ENCODE results near the gene FGFBP2. TPM values are rescaled to one million over a fixed set of nuclear protein-coding genes. Genes with fewer than 3 reads are reported as not detected.
A peak's percentile ranks its signal among the peaks of the same experiment; 100 is the strongest.

FGFBP2 gene
- not detected in 2 replicates for total RNA-seq

DNA sequence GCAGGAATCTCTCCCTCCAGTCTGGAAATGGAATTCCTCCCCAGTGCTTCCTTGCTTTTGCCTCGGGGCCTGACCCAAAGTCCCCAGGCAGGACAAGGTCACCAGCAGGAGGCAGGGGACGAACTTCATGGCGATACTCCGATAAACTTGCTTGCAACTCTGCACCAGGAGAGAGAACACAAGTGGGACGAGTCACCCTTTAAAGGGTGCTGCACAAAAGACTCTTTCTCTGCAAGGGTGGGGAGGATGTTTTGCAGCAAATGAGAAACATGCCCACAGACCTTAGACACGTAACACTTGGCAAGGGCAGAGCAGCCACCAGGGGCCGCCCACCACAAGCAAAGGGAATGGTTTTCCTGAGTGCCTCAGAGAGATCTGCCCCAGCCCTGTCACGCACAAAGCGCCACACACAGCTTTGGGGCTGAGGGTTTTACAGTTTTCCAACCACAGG, at the start of gene FGFBP2:
TSS of gene FGFBP2 (minus strand) at position 175 of the 451 bp plus-strand sequence. CDS start at position 129, 46 bp downstream.
- H3K4me3 ChIP-seq (ENCODE audit: low read depth, low read length), result no peak within 1 kb of the TSS
- DNase-seq (ENCODE audit: low read depth), result peak; percentile 47
- TF ChIP-seq, protein P1, sequence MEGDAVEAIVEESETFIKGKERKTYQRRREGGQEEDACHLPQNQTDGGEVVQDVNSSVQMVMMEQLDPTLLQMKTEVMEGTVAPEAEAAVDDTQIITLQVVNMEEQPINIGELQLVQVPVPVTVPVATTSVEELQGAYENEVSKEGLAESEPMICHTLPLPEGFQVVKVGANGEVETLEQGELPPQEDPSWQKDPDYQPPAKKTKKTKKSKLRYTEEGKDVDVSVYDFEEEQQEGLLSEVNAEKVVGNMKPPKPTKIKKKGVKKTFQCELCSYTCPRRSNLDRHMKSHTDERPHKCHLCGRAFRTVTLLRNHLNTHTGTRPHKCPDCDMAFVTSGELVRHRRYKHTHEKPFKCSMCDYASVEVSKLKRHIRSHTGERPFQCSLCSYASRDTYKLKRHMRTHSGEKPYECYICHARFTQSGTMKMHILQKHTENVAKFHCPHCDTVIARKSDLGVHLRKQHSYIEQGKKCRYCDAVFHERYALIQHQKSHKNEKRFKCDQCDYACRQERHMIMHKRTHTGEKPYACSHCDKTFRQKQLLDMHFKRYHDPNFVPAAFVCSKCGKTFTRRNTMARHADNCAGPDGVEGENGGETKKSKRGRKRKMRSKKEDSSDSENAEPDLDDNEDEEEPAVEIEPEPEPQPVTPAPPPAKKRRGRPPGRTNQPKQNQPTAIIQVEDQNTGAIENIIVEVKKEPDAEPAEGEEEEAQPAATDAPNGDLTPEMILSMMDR (IDR thresholded peaks at IDR 0.05; ENCODE audit: insufficient read depth, low read depth, low read length), result peak; percentile 64

GRCh38 chr4:16011173-16011572, 48.2 kb upstream of the FGFBP2 start:
- H3K4me3 ChIP-seq (ENCODE audit: low read depth, low read length), result no peak overlapping the region
- TF ChIP-seq, protein P1 (IDR thresholded peaks at IDR 0.05; ENCODE audit: insufficient read depth, low read depth, low read length), result no peak
- DNase-seq (ENCODE audit: low read depth), result no peak

GRCh38 chr4:16009153-16009552, 46.2 kb upstream of the FGFBP2 start:
- DNase-seq (ENCODE audit: low read depth), result no peak
- TF ChIP-seq, protein P1 (IDR thresholded peaks at IDR 0.05; ENCODE audit: insufficient read depth, low read depth, low read length), result no peak
- no peak overlapping the region for H3K4me3 ChIP-seq (ENCODE audit: low read depth, low read length)

DNA sequence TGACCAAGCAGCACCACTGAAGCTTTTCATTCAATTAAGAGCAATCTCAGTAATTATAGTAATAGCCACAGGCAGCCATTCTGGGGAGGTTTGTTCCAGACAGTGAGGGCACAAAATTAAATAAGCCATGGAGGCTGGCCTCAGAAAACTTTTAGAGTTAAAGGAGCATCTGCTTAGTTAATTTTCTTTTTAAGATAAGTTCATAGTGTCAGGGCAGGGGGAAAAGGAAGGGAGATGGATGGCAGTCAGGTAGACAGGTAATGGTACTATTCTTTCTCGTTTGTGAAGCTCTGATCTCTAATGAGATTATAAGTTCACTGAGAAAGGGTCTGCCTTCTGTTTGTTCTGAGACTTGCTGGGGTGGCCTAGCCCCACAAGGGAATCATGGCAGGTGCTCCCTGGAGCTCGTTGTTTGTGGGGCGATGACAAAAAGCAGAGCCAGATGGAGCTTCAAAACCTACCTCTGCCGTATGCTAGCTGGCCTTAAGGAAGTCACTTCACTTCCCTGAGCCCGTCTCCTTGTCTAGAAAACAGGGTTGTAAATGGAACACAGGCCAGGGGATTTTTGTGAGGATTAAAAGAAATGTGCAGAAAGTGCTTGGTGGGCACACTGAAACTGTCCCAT, 44.6 kb upstream of the FGFBP2 start:
- H3K4me3 ChIP-seq (ENCODE audit: low read depth, low read length), result no peak overlapping the region
- TF ChIP-seq, protein P1 (IDR thresholded peaks at IDR 0.05; ENCODE audit: insufficient read depth, low read depth, low read length), result no peak
- DNase-seq (ENCODE audit: low read depth), result no peak

DNA sequence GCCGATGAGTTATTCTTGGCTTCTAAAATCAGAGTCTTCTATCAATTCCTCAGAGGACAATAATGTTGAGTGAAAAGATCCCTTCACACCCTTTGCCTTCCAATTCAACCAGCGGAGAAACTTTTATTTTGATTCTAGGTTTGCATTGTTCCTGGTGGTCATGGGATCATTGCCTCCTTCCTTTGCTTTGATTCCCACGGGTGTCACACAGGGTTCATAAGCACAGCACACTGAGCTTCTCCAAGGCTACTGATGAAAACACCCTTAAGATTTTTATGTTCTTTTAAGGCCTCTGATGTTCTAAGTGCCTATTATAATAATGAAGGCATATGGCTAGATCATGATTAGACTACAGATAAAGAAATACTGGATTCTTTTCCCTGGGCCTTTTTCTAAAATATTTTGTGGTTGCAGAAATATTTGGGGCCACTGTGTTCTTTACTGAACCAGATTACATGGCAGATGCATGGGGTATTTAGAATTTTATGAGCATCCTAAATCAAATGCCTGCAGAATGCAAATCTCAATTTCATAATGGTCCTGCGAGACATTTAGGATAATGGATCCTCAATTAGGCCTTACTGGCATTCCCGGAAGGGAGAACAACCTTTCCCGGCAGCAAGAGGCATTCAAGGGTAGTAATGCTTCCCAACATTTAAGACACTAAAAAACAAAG, 43.9 kb upstream of the FGFBP2 start:
- DNase-seq (ENCODE audit: low read depth), result peak; percentile 32
- H3K4me3 ChIP-seq (ENCODE audit: low read depth, low read length), result no peak overlapping the region
- TF ChIP-seq, protein P1 (IDR thresholded peaks at IDR 0.05; ENCODE audit: insufficient read depth, low read depth, low read length), result no peak

- TF ChIP-seq, protein P1 (IDR thresholded peaks at IDR 0.05; ENCODE audit: insufficient read depth, low read depth, low read length), result no peak
- DNase-seq (ENCODE audit: low read depth), result no peak
- no peak overlapping the region for H3K4me3 ChIP-seq (ENCODE audit: low read depth, low read length)
Measured at GRCh38 chr4:16005676-16006075, 42.7 kb upstream of the FGFBP2 start.

All from fibroblast of villous mesenchyme (primary cell).